HG02870 (cell line): ENCODE measurements around the gene LRRC43.
"Not testable (repeated sequence)": the region's sequence is repeated elsewhere in the genome, so short reads cannot be mapped to it uniquely, and the experiment has no call there.

ENCODE experiments used
- ATAC-seq: cut with Tn5 transposase; IDR thresholded peaks from one replicate; pipeline ENCODE4 v1.9.1; 2021; ENCODE audit warnings: mild to moderate bottlenecking, moderate library complexity; ENCODE audit not compliant: unreplicated experiment

The LRRC43 gene

DNA sequence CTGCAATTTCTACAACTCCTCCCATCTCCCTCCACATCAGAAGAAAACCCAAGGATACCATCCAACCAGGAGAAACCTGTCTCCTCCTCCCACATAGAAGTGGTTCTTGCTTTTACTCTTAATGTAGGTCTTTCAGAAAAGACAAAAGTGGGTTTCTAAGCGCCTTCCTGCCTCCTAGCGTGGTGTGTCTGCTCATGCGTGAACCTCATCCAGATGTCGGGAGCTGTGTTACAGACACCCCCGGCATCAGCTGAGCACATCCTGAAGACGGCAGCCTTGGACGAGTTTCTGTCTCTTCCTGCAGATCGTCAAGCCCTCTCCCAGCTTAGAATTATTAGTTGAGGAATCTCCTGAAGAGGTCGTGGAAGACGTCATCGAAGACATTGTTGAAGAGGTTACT is 9.5 kb downstream of the LRRC43 start:
- no peak for ATAC-seq

DNA sequence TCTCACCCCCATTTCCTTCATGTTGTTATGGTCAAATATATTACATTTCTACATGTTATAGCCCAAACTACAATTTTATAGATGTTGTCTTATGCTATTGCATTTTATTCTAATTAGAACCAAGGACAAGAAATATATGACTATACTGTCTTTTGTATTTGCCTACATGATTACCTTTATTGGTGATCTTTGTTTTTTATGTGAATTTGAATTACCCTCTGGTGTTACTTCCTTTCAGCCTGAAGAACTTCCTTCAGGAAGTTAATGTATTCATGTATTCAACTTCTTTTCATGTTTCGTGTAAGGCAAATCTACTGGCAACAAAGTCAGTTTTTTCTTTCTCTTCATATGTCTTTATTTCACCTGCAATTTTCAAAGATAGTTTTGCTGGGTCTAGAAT is 11.9 kb downstream of the LRRC43 start:
- ATAC-seq, result no peak

DNA sequence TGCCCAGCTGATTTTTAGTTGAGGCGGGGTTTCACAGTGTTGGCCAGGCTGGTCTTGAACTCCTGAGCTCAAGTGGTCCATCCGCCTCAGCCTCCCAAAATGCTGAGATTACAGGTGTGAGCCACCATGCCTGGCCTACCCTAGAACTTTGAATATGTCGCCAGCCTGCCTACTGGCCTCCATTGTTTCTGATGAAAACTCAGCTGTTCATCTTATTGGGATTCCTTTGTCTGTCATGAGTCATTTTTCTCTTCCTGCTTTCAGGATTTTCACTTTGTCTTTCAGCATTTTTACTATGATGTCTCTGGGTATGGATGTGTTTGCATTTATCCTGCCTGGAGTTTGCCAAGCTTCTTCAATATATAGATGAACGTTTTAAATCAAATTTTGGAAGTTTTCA is 12.5 kb downstream of the LRRC43 start:
- ATAC-seq, result no peak

GRCh38 chr12:122197612-122197966 is 14.7 kb downstream of the LRRC43 start:
- ATAC-seq, result no peak

DNA sequence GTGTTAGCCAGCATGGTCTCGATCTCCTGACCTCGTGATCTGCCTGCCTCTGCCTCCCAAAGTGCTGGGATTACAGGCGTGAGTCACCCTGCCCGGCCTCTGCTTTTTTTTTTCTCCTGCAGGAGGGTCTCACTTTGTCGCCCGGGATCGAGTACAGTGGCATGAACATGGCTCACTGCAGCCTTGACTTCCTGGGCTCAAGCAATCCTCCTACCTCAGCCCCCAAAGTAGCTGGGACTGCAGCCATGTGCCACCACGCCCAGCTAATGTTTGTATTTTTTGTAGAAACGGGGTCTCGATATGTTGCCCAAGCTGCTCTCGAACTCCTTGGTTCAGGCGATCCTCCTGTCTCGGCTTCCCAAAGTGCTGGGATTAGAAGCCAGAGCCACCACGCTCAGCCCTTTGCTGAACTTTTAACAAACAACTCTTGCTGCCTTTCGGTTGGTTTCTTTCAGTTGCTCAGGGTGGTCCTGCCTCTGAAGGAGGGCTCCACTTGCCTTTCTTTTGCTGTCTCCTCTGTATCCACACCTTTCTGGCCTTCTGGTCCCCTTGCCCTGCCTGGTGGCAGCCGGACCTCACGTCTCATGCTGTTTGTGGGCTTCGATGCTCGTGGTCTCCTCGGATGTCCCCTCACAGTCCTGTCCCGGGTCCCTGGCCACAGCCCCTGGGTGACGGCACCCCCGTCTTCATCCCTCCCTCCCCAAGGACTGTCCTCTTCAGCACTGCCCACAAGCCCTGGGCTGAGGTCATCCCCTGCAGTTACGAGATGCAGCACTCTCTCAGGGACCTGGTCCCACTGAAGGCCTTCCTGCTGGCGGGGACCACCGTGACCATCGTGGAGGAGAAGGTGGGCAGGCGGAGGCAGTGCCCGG is 16.8 kb downstream of the LRRC43 start:
- no peak for ATAC-seq

- ATAC-seq, result no peak
Measured at GRCh38 chr12:122200541-122201175, 17.7 kb downstream of the LRRC43 start.

DNA sequence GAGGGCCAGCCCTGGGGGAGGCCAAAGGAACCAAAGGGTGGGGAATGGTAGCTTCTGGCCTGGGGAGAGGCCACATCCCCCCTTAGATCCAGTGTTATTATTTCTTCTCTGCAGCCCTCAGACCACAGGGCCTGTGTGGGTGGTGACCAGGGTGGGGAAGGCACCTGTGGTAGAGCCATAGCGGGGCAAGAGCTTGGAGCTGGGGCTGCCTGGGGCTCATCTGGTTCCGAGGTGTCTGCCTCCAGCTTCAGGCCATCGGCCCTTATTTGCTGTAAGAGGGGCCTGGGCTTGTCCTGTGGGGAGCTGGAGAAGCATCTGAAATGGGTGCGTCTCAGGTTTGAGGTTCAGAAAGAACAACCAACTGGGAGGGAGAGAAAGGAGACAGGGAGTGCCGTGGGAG is 18.5 kb downstream of the LRRC43 start:
- ATAC-seq, result no peak

DNA sequence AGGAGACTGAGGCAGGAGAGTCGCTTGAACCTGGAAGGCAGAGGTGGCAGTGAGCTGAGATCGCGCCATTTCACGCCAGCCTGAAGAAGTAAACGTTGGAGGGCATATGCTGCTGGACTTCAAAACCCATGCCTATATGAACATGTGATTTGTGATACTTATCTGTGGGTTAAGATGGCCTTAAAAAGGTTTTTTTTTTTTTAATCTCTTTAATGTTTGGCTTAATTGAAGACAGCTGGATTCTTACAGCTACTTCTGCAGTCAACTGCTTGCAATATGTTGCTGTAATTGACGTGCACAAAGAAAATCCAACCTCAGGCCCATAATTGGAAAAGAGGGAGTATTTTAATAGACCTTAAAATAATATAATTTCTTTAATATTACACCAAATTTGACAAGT is 19.1 kb downstream of the LRRC43 start:
- ATAC-seq, result no peak

- not testable (repeated sequence) for ATAC-seq
Measured at GRCh38 chr12:122202811-122203210, 19.9 kb downstream of the LRRC43 start.

GRCh38 chr12:122203301-122204166 is 20.6 kb downstream of the LRRC43 start, which contains the start of gene B3GNT4:
TSS of gene B3GNT4 (plus strand) at chr12:122203709. CDS start at chr12:122204619, 910 bp downstream.
- no peak for ATAC-seq

DNA sequence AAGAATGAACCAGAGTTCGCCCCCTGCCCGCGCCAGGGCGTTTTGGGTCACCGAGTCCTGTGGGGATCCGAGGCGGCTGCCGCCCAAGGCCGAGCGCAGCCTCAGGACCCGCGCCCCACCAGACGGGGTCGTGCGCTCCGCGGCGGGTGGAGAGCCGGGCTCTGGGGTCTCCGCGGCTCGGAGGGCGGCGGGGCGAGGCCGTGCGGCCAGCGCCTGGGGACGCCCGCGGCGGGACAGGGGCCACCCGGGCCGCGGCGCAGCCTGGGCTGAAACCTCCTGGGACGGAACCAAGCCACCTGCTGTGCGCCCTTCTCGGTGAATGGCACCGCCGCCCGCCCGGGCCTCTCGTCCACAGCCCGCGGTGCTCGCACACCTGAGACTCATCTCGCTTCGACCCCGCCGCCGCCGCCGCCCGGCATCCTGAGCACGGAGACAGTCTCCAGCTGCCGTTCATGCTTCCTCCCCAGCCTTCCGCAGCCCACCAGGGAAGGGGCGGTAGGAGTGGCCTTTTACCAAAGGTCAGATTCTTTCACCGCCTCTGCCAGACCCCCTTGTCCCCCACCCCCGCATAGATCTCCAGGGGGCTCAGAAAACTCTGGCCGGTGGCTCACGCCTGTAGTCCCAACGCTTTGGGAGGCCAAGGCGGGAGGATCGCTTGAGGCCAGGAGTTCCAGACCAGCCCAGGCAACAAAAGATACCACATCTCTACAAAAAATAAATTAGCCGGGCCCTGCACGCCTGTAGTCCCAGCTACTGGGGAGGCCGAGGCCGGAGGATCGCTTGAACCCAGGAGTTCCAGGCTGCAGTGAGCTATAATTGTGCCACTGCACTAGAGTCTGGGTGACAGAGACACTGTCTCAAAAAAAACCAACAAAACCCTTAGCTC is 21.5 kb downstream of the LRRC43 start:
- no peak for ATAC-seq

DNA sequence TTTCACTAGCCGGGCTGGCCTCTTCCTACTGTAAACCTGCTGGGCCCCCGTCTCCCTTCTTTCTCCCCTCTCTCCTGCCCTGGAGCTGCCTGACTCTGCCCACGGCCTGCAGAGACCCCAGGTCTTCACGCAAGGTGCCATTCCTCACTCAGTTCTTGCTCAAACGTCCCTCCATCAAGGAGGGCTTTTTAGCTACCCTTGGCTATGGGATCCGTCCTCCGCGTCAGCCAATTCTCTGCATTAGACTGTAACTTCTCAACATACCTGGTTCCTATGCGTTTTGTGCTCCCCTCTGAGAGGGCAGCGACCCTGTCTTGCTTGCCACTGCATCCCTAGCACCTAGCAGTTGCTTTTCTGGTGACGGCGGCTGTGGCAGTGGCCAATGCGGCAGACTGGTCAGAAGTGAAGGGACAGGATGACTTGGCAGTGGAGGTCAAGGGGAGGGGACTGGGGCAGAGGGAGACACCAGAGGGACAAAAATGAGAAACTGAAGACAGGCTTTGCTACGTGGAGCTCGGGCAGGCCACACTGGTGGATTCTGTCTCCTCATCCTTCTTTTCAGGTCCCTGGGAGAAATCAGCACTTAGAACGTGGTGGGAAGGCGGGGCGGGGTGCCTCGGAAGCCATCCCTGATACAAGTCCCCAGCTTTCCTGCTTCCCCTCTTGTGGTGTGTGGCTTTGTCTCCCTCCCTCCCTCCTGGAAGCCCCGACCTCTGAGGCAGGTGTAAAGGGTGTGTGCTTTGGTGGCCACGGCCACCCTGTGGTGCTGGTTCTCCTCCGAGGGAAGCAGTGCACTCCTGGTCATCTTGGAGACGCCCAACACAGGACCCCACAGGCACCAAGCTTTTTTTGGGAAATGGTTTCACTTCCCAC is 22.4 kb downstream of the LRRC43 start:
- ATAC-seq, result no peak

DNA sequence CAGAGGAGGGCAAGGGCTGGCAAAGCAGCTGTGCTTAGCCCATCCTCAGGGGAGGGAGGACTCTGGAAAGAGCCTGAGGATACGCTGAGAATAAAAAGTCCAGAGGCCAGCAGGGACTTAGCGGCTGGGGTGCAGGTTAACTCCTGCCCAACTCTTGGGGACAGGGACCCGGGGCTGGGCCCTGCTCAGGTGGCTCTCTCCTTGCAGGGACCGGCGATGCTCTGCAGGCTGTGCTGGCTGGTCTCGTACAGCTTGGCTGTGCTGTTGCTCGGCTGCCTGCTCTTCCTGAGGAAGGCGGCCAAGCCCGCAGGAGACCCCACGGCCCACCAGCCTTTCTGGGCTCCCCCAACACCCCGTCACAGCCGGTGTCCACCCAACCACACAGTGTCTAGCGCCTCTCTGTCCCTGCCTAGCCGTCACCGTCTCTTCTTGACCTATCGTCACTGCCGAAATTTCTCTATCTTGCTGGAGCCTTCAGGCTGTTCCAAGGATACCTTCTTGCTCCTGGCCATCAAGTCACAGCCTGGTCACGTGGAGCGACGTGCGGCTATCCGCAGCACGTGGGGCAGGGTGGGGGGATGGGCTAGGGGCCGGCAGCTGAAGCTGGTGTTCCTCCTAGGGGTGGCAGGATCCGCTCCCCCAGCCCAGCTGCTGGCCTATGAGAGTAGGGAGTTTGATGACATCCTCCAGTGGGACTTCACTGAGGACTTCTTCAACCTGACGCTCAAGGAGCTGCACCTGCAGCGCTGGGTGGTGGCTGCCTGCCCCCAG is 23.4 kb downstream of the LRRC43 start:
- ATAC-seq, result no peak

GRCh38 chr12:122206976-122207375 is 24.1 kb downstream of the LRRC43 start:
- no peak for ATAC-seq

- ATAC-seq, result no peak
Measured at GRCh38 chr12:122207391-122207790, 24.5 kb downstream of the LRRC43 start.

DNA sequence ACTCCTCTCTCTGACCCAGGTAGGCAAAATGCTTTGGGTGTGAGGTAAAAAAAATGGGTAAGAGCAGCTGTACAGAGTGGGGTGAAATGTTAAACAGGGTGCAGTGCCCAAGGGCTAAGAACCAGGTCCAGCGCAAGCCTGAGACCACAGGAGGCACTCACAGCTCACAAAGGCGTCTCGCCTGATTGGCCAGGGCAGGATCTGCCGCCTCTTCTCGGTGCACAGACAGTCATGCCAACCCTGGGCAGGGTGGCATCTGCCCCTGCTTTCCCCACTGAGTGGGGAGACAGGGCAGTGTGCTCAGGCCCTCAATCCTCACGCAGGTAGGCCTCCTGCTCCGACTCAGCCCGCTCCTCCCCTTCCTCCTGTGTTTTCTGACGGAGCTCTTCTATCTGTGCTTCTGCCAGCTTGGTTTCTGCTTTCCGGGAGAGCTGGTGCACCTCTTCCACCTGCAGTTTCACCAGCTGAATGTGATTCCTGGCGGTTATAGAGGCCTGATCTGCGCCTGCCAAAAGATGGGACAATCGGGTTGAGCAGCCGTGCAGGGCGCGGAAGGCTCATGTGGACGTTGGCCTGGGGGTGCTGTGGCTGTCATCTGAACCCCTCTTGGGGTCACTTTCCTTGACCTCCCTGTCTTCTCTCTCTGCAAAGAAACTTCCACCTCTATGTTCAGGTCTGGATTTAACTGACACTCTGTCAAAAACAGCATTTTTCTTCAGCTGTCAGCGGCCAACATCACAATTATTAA is 25.3 kb downstream of the LRRC43 start:
- no peak for ATAC-seq

GRCh38 chr12:122215771-122216170 is 32.8 kb downstream of the LRRC43 start:
- ATAC-seq, result no peak

DNA sequence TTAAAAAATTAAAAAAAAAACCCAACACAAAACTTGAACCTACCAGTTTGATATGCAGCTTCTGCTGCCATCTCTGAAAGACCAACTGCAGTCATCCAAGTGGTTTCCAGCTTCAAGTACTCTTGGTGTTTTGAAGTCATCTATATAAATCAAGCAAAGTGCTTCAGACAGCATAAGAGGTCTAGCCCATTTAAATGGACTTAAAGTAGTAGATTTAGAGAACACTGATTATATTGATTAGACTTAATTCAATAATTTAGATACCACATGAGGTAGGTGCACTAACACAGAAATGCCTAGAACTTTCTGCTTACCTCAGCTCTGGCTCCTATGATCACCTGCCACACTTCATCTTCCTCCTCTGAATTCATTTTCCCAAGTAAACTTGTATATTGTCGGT is 33.5 kb downstream of the LRRC43 start:
- ATAC-seq, result no peak
